GM19099 (cell line): ENCODE results near the gene HTR4.

Experiments
- POLR2A ChIP-seq: IDR thresholded peaks from 3 replicates; pipeline ENCODE4 v1.6.1; 2011; ENCODE audit warnings: low read depth; ENCODE audit not compliant: insufficient read length; ENCODE audit errors: extremely low read depth

HTR4 gene

DNA sequence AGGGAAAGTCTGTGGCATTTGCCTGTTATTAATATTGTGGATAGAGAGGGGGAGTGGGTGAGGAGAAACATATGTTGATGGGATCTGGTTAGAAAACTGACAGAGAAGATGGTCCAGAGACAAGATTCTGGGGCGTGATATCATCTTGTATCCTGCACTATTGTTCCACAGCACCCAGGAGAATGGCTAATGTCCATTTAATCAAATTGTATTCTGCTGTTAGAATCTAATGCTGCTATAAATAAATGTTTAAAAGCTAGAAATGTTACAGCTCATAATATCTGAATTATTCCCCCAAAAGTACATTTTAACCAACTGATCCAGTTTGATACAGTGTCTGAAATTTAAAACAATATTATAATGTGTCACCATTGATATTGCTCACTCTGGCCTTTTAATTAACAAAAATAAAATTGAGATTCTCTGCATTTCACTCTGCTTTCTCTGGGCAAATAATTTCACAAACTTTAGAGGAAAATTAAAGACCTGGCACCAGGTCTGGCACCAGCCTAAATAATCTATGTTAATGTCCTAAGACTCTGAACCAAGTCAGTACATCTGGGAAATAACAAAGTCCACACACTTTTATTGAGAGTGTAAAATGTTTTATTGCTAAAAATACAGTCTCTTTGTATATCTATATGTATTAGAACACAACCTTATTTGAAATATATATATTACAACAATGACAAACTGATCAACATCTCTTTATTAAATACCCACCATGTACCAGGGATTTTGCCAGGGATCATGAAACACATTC, 18.8 kb downstream of the HTR4 start:
- no peak for TF ChIP-seq POLR2A

GRCh38 chr5:148633067-148633377, 21.3 kb downstream of the HTR4 start:
- no peak for TF ChIP-seq POLR2A

DNA sequence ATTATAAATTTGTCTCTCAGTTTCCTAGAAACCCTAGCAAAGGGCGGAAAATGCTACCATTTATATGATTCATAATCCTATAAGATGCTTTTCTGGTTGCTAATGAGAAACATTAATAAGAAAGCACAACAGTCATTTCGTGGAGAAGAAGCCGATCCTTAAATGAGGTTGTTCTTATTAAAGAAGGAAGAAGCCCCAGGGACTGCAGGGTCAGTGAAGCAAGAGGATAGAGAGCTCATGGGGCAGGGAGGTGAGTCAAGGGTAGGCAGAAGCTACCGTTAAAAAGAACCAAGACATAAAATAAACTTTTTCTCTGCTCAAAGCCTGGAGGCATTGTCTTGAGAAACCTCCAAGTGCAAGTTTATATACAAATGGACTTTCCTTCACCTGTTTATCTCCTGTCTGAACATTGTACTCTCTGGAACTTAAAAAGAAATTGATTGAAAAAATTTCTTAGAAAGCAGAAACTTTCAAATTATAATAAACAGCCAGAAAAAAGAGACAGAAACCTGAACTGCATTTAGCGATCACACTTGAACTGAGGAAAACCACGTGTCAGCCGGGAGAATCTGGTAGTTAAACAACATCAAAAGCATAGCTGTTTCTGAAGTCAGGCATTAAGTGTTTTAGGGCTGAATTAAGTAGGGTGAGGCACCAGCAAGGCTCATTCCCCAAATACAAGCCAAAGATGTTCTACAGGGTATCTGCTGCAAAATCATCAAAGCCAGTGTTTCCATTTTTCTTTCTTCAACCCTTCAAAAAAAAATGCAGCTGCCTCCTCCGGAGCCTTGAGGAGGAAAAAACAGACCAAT, 21.9 kb downstream of the HTR4 start:
- TF ChIP-seq POLR2A = no peak

- no peak for TF ChIP-seq POLR2A
These were observed 27.3 kb downstream of the HTR4 start for GRCh38 chr5:148626986-148627385.

DNA sequence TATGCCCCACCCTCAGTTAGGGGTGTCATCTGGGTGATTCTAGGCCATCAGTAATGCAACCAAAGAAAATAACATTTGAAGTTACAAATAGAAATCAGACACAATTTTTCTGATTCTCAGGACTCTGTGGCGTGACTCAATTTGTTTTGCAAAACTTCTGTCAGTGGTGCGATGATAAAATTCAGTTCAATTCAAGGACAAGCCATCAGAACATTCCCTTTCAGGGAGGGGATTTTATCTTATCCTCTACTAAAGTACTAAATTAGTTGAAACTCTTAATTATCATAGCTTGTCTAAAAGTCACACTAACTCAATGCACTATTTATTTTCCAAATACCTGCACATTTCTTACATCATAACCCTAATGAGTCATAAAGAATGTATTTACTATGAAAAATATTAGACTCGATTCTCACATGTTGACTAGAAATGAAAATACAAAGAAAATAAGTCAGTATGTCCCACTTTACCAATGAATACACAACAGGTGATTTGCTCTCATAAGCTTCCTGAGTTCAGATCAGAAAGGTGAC, 28.2 kb downstream of the HTR4 start:
- no peak for TF ChIP-seq POLR2A

- no peak for TF ChIP-seq POLR2A
These were observed 29.1 kb downstream of the HTR4 start for GRCh38 chr5:148625250-148625649.

GRCh38 chr5:148623741-148624140, 30.6 kb downstream of the HTR4 start:
- TF ChIP-seq POLR2A = no peak

GRCh38 chr5:148623101-148623500, 31.2 kb downstream of the HTR4 start:
- no peak for TF ChIP-seq POLR2A

DNA sequence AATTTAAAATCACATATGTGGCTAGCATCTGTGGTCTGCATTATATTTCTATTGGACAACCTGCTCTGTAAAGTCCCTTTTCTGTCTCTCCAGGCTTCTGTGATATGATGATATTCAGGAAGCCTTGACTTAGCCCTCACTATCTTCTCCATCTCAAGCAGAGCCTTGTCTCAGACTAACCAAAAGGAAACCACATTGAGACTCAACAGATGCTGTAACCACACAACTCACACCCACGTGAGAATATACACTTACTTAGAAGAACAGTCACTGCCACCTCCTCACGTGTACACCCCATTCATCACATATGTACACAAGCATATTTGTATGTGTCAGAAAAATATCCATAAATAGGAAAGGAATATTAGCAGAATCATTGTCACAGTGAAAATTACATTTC, 33.6 kb downstream of the HTR4 start:
- TF ChIP-seq POLR2A = no peak

- TF ChIP-seq POLR2A = no peak
These were observed 34.2 kb downstream of the HTR4 start for GRCh38 chr5:148620091-148620490.

GRCh38 chr5:148619484-148619883, 34.8 kb downstream of the HTR4 start:
- TF ChIP-seq POLR2A = no peak

GRCh38 chr5:148615644-148616275, 38.6 kb downstream of the HTR4 start:
- TF ChIP-seq POLR2A = no peak

GRCh38 chr5:148607406-148607805, 46.9 kb downstream of the HTR4 start:
- TF ChIP-seq POLR2A = no peak

DNA sequence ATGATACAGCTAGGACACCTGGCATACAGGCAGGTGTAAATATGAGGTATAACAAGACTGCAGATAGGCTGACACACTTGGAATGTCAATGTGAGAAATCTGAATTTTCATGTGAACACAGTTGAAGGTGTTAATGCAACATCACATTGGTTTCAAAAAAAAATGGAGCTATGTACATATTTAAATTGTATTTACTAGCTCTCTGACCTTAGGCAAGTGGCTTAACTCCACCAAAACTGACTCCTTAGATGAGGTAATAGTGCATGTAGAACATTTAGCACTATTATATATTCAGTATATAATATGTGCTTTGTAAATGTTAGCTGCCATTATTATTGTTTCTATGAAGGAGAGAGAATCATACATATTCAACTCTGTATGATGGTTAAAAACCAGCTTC, 48.0 kb downstream of the HTR4 start:
- no peak for TF ChIP-seq POLR2A

DNA sequence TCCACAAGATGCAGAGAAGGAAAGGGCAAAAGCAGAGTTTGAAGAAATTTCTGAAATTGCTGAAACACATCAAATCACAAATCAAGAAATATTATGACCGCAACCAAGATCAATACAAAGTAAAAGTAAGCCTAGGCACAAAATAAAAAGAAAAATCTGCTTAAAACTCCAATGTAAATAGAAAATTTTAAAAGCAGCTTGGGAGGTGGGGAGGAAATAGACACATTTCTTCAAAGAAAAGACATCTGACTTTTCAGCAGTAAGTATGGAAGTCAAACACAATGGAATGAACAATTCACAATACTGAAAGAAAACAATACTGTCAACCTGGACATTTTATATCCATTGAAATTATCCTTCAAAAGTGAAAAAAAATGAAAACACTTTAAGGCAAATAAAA, 55.1 kb downstream of the HTR4 start:
- TF ChIP-seq POLR2A = no peak

DNA sequence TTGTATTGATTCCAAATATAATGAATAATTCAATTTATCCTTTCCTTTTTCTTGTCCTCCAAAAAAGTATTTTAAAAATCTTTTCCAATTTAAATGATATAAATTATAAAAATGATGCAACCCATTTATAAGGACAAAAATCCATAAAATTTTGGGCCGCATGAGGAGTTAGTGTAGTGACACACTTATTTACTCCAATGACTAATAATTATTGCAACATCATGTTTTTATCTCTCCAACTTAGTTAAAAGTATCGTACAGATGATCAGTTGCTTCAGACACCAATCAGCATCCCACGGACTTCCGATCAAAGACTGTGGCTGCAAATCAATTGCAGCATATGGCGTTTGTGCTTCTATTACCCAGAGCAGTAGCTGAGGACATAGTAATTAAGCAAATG, 58.6 kb downstream of the HTR4 start:
- no peak for TF ChIP-seq POLR2A
